ENCODE results near the gene NHERF2.

NHERF2 gene

DNA sequence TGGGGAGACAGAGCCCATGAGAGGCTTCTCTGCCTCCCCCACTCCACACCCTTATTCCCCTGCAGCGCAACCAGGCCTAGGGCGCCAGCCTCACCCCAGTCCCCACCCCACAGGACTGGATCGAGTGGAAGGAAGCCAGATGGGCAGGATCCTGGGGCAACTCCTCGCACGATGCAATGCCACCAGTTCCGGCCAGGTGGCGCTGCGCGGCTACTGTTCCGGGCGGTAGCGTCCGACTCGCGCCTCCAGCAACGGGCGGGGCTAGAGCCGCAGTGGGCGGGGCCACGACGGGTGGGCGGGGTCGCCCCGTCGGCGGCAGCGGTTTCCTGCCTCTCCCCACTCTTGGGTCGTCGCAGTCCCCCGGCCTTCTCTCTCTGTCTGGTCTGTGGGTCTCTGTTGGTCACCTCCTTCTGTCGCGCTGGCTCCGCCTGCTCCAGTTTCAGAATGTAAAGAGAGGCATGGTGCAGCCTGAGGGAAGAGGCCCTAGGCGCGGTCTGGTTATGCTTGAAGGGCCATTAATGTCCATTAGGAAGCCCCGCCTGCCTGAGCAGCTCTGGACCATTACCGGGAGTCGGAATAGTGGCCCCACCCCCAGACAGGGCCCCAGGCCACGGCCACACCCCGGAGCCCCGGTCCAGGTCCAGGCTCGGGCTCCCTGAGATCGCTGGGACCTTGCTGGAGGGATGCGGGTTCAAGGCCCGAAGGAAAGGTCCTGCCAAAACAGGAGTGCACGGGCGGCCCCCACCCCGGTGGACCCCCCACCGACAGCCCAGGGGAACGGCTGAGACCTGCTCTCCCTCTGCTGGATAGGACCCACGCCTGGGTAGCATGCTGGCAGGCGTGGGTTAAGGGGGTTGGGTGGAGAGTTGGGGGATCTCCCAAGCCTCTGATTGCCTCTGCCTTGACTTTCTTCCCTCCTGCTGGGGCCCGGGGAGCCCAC lies 3.3 kb upstream of the NHERF2 start:
- H3K27ac ChIP-seq (ENCODE audit: low read depth, low read length), result no peak overlapping the region
- 10% methylated on average over 53 of the region's 53 CpGs for WGBS
- H3K4me1 ChIP-seq (ENCODE audit: insufficient read depth, low read length), result no peaks in the 10 kb centered on the region
- H3K27me3 ChIP-seq (ENCODE audit: insufficient read depth, low read length), result peaks cover 79% of the 10 kb centered on the region
- no peaks in the 10 kb centered on the region for H3K9me3 ChIP-seq (ENCODE audit: insufficient read depth, low read depth, low read length)
- no peaks in the 10 kb centered on the region for H3K36me3 ChIP-seq (ENCODE audit: insufficient read depth, low read length)
- H3K4me3 ChIP-seq (ENCODE audit: low read length), result peak overlapping the region; percentile 58
- H3K9ac ChIP-seq (ENCODE audit: low read depth, low read length), result no peak overlapping the region

DNA sequence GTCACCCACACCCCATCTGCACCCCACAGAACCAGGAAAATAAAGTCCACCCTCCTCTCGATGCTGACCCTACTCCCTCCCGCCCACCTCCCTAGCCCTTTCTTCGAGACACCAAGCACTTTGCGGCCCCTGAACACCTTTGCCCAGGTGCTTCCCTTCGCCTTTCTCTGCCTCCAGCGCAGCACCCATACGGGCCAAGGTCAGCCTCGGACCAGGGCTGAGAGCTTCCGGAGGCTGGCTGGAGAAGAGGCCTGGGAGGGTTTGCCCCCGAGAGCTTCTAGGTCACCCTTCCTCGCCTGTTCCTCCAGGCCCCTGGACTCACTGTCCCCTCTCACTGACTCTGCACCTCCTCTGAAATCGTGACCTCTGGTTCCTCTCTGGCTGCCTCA lies 2.7 kb upstream of the NHERF2 start:
- WGBS, result 89% methylated on average over 12 of the region's 12 CpGs
- H3K9ac ChIP-seq (ENCODE audit: low read depth, low read length), result no peak overlapping the region
- no peaks in the 10 kb centered on the region for H3K9me3 ChIP-seq (ENCODE audit: insufficient read depth, low read depth, low read length)
- no peaks in the 10 kb centered on the region for H3K4me1 ChIP-seq (ENCODE audit: insufficient read depth, low read length)
- no peaks in the 10 kb centered on the region for H3K36me3 ChIP-seq (ENCODE audit: insufficient read depth, low read length)
- no peak overlapping the region for H3K27ac ChIP-seq (ENCODE audit: low read depth, low read length)
- peak overlapping the region; percentile 58; the same call in 1 of the 2 replicates for H3K4me3 ChIP-seq (ENCODE audit: low read length)
- peaks cover 75% of the 10 kb centered on the region for H3K27me3 ChIP-seq (ENCODE audit: insufficient read depth, low read length)

DNA sequence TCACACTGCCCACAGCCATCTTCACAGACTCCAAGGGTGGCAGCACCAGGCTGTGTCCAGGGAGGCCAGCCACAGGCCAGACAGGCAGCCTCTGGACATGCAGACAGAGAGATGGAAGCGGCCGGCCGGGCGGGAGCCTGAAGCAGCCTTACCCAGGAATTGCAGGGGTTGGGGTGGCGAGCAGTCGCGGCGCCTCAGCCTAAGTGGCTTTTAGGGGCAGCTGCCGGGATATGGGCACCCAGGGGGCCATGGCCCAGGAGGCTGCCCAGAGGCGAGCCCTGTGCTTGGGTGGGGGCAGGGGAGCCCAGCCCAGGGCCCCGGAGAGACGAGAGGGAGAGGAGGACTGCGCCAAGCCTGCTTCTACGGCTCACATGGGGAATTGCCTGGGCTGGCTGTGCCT lies 1.5 kb upstream of the NHERF2 start:
- Histone ChIP-seq H3K4me1 (ENCODE audit: insufficient read depth, low read length) (no peaks in the 10 kb centered on the region), H3K4me3 (ENCODE audit: low read length) (no peak overlapping the region), H3K36me3 (ENCODE audit: insufficient read depth, low read length) (no peaks in the 10 kb centered on the region), H3K27ac (ENCODE audit: low read depth, low read length) (no peak overlapping the region), H3K27me3 (ENCODE audit: insufficient read depth, low read length) (peaks cover 62% of the 10 kb centered on the region), H3K9me3 (ENCODE audit: insufficient read depth, low read depth, low read length) (no peaks in the 10 kb centered on the region), H3K9ac (ENCODE audit: low read depth, low read length) (no peak overlapping the region)
- WGBS, result 94% methylated on average over 14 of the region's 14 CpGs

DNA sequence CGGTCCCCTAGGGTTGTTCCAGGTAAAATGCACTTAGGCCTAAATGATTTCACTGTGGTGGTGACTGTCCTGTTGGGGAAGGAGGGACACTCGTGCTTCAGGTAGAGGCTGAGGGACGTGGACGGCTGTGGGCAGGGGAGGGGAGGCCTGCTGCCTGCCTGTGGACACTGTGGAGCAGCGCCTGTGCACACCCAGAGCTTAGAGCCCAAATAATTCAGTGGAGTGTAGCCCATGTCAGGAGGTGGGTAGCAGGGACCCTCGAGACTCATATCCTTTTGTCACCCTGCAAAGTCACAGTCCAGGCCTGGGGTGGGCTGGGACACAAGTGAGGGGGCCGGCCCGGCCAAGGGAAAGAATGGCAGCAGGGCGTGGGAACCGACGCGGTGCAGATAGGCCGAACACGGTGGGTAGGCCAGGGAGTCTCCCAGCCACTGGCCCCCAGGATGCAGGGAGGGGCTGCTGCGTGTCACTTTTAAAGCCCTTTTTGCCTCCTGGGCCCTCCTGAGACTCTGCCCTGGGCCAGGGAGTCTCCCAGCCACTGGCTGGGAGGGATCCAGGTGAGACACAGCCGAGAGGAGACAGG lies 733 bp upstream of the NHERF2 start:
- H3K4me3 ChIP-seq (ENCODE audit: low read length), result no peak overlapping the region
- no peak overlapping the region for H3K27ac ChIP-seq (ENCODE audit: low read depth, low read length)
- H3K27me3 ChIP-seq (ENCODE audit: insufficient read depth, low read length), result peaks cover 55% of the 10 kb centered on the region
- WGBS, result 88% methylated on average over 16 of the region's 16 CpGs
- H3K9ac ChIP-seq (ENCODE audit: low read depth, low read length), result no peak overlapping the region
- no peaks in the 10 kb centered on the region for H3K9me3 ChIP-seq (ENCODE audit: insufficient read depth, low read depth, low read length)
- no peaks in the 10 kb centered on the region for H3K4me1 ChIP-seq (ENCODE audit: insufficient read depth, low read length)
- H3K36me3 ChIP-seq (ENCODE audit: insufficient read depth, low read length), result no peaks in the 10 kb centered on the region

DNA sequence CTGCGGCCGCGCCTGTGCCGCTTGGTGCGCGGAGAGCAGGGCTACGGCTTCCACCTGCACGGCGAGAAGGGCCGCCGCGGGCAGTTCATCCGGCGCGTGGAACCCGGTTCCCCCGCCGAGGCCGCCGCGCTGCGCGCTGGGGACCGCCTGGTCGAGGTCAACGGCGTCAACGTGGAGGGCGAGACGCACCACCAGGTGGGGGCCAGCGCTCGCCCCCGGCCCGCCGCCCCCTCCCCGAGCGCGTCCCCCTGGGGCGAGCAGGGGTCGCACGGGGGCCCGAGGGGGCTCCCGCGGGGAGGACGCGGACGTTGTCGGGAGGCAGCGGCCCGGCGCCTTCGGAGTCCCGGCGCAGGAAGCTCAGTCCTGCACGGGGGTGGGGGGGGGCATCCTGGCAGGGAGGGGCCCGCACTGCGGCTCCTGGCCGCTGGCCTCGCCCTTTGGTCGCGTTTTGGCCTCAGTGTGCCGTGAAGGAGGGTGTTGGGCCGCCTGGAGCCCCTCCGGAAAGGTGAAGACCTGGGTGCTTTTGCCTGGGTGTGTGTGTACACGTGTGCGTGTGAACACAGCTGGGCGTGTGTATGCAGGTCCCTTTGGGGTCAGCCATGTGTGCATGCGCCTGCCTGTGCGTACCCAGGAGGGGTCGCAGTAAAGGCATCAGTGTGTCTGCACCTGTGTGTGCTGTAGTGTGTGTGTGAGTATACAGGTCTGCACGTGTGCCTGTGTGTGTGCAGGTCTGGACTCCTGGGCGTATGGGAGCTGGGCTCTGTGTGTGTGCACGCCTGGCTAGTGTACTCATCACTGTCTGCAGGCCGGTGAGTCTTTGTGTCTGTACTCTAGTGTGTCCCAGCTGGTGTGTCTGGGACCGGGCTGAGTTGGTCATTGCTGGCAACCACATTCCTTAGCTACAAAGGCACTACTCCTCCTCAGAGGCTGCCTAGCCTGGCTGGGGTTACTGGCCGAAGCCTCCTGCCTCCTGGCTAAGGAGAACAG lies 615 bp downstream of the NHERF2 start:
- H3K27me3 ChIP-seq (ENCODE audit: insufficient read depth, low read length), result peaks cover 44% of the 10 kb centered on the region
- 12% methylated on average over 76 of the region's 76 CpGs for WGBS
- H3K27ac ChIP-seq (ENCODE audit: low read depth, low read length), result no peak overlapping the region
- H3K9ac ChIP-seq (ENCODE audit: low read depth, low read length), result peak overlapping the region; percentile 60
- H3K4me3 ChIP-seq (ENCODE audit: low read length), result peak overlapping the region; percentile 44
- no peaks in the 10 kb centered on the region for H3K9me3 ChIP-seq (ENCODE audit: insufficient read depth, low read depth, low read length)
- no peaks in the 10 kb centered on the region for H3K36me3 ChIP-seq (ENCODE audit: insufficient read depth, low read length)
- no peaks in the 10 kb centered on the region for H3K4me1 ChIP-seq (ENCODE audit: insufficient read depth, low read length)

DNA sequence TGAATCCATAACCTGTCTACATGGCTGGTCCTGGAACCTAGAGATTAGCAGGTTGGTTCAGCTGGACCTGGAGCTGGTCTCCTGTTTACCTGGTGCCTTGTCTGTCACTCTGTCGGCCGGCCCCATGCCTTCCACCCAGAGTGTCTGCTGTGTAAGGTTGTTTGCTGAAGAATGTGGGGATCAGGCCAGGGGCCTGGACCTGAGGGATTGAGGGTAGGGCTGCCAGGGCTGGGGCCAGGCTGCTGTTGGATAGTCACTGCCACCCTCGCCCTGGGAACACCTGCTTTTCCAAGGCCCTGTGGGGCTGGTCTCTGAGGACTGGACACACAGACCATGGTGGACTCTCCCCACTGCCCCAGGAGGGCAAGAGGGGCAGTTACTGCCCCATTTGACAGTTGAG lies 1.4 kb downstream of the NHERF2 start:
- Histone ChIP-seq H3K27me3 (ENCODE audit: insufficient read depth, low read length) (peaks cover 40% of the 10 kb centered on the region), H3K4me3 (ENCODE audit: low read length) (no peak overlapping the region), H3K9me3 (ENCODE audit: insufficient read depth, low read depth, low read length) (no peaks in the 10 kb centered on the region), H3K36me3 (ENCODE audit: insufficient read depth, low read length) (no peaks in the 10 kb centered on the region), H3K4me1 (ENCODE audit: insufficient read depth, low read length) (no peaks in the 10 kb centered on the region), H3K9ac (ENCODE audit: low read depth, low read length) (no peak overlapping the region), H3K27ac (ENCODE audit: low read depth, low read length) (no peak overlapping the region)
- 93% methylated on average over 3 of the region's 3 CpGs for WGBS

DNA sequence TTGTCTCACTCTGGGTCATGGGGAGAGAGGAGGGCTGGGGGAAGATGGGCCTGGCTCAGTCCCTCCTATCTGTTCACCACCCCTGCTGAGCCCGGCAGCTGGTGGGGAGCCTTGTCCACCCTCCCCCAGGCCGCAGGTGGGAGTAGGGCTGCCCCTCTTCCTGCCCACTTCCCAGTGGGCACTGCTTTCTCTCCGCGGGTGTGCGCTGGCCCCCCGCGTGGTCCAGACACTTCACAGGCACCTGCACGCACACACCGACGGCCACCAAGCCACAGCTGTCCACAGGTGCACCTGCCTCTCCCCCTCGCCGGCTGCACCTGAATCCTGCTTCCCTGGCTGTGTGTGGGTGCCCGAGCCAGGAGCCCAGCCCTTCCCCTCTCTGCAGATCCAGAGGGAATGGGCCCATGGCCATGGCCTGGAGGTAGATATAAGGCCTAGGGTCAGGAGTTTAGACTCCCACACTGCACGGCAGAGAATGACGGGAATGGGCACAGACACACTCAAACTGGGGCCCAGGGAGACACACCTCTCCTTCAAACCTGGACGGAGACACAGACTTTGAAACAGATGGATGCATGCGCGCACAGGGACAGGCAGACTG lies 2.0 kb downstream of the NHERF2 start:
- H3K27ac ChIP-seq (ENCODE audit: low read depth, low read length), result no peak overlapping the region
- no peak overlapping the region for H3K9ac ChIP-seq (ENCODE audit: low read depth, low read length)
- WGBS, result 96% methylated on average over 18 of the region's 18 CpGs
- H3K4me1 ChIP-seq (ENCODE audit: insufficient read depth, low read length), result peaks cover 4% of the 10 kb centered on the region; the same call in 1 of the 2 replicates
- peaks cover 39% of the 10 kb centered on the region for H3K27me3 ChIP-seq (ENCODE audit: insufficient read depth, low read length)
- no peak overlapping the region for H3K4me3 ChIP-seq (ENCODE audit: low read length)
- no peaks in the 10 kb centered on the region for H3K9me3 ChIP-seq (ENCODE audit: insufficient read depth, low read depth, low read length)
- no peaks in the 10 kb centered on the region for H3K36me3 ChIP-seq (ENCODE audit: insufficient read depth, low read length)

DNA sequence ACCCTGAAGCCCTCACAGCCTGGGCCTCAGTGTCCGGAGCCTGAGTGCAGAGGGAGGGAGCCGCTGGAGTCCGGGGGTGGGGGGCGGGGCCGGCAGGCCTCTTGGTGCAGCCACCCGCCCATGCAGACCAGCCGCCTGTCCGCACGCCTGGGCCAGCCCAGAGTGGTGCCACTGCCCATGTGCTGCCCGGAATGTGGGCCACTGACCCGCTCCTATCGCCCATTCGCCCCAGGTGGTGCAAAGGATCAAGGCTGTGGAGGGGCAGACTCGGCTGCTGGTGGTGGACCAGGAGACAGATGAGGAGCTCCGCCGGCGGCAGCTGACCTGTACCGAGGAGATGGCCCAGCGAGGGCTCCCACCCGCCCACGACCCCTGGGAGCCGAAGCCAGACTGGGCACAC lies 2.6 kb downstream of the NHERF2 start:
- Histone ChIP-seq H3K4me3 (ENCODE audit: low read length) (no peak overlapping the region), H3K36me3 (ENCODE audit: insufficient read depth, low read length) (no peaks in the 10 kb centered on the region), H3K9me3 (ENCODE audit: insufficient read depth, low read depth, low read length) (no peaks in the 10 kb centered on the region), H3K4me1 (ENCODE audit: insufficient read depth, low read length) (peaks cover 6% of the 10 kb centered on the region; the same call in 1 of the 2 replicates), H3K9ac (ENCODE audit: low read depth, low read length) (no peak overlapping the region), H3K27ac (ENCODE audit: low read depth, low read length) (no peak overlapping the region), H3K27me3 (ENCODE audit: insufficient read depth, low read length) (peaks cover 33% of the 10 kb centered on the region)
- WGBS, result 91% methylated on average over 22 of the region's 22 CpGs

DNA sequence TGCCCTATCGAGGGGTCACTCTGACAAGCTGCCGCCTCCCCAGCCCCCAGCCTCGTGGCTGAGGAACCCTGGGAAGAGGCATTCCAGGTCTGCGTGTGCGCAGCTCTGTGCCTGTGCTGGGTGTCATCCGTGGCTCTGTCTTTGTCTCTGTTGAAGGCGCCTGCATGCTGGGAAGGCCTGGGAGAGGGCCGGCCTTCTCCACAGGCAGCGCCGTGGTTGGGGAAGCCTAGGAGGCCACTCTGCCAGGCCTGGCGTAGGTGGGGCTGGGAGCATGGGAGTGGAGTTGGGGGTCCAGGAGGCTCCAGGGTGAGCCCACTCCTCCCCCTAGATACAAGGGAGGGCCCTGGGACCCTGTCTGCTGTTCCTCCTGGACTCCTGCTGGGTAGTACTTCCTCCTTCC lies 3.3 kb downstream of the NHERF2 start:
- Histone ChIP-seq H3K4me3 (ENCODE audit: low read length) (no peak overlapping the region), H3K27me3 (ENCODE audit: insufficient read depth, low read length) (peaks cover 30% of the 10 kb centered on the region), H3K9ac (ENCODE audit: low read depth, low read length) (no peak overlapping the region), H3K27ac (ENCODE audit: low read depth, low read length) (no peak overlapping the region), H3K9me3 (ENCODE audit: insufficient read depth, low read depth, low read length) (no peaks in the 10 kb centered on the region), H3K4me1 (ENCODE audit: insufficient read depth, low read length) (peaks cover 6% of the 10 kb centered on the region; the same call in 1 of the 2 replicates), H3K36me3 (ENCODE audit: insufficient read depth, low read length) (no peaks in the 10 kb centered on the region)
- 93% methylated on average over 11 of the region's 11 CpGs for WGBS

DNA sequence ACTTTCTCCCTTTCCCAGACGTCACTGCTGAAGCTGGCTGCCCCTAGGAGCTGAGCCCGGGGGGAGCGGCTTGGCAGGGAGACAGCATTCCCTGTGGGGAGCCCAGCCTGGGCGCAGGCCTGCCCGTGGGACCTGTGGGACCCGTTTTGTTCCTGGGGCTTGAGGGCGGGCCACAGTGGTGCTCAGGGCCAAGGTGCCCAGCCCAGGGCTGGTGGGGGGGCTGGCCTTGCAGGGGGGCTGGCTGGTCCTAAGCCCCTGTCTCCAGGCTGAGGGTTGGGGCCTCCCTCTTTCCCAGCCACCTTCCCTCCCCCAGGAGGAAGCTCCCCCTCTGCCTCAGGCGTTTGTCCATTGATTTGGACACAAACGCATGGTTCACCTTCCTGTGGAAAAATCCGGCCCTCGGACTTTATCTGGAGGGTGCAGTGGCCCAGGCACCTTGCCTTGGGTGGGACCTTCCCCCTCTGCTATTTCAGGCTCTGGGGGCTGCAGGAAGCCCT lies 4.4 kb downstream of the NHERF2 start:
- no peak overlapping the region for H3K27ac ChIP-seq (ENCODE audit: low read depth, low read length)
- H3K4me3 ChIP-seq (ENCODE audit: low read length), result no peak overlapping the region
- no peaks in the 10 kb centered on the region for H3K36me3 ChIP-seq (ENCODE audit: insufficient read depth, low read length)
- peaks cover 20% of the 10 kb centered on the region for H3K27me3 ChIP-seq (ENCODE audit: insufficient read depth, low read length)
- no peaks in the 10 kb centered on the region for H3K9me3 ChIP-seq (ENCODE audit: insufficient read depth, low read depth, low read length)
- WGBS, result 88% methylated on average over 11 of the region's 11 CpGs
- peaks cover 6% of the 10 kb centered on the region; the same call in 1 of the 2 replicates for H3K4me1 ChIP-seq (ENCODE audit: insufficient read depth, low read length)
- H3K9ac ChIP-seq (ENCODE audit: low read depth, low read length), result no peak overlapping the region

Measured in HUES64 (cell line).